Stimulated activated CD4-positive, alpha-beta T cell treated with anti-CD3 and anti-CD28 coated beads, Interleukin-15, amount 100 ng/mL, for 1 hour (primary cell): ENCODE results near the gene USP20.

Experiments used
- DNase-seq, 2 donors: peaks; one replicate each; pipeline ENCODE4 v3.0.0-alpha.2; 2020; ENCODE audit warnings: low read depth in 1 of 2, low spot score in 1 of 2

Gene USP20

DNA sequence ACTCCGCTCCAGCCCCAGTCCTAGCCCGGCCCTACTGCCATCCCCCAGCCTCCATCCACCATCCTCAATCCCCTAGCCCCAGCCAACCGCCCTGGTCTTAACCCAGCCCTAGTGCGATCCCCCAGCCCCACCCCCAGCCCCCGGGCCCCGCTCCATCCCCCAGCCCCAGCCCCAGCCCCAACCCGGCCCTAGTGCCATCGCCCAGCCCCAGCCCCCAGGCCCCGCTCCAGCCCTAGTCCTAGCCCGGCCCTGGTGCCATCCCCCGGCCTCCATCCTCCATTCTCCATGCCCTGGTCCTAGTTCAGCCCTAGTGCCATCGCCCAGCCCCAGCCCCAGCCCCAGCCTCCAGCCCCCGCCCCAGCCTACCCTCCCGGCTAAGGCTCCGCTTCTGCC, 11.7 kb upstream of the USP20 start:
- DNase-seq: no peak

DNA sequence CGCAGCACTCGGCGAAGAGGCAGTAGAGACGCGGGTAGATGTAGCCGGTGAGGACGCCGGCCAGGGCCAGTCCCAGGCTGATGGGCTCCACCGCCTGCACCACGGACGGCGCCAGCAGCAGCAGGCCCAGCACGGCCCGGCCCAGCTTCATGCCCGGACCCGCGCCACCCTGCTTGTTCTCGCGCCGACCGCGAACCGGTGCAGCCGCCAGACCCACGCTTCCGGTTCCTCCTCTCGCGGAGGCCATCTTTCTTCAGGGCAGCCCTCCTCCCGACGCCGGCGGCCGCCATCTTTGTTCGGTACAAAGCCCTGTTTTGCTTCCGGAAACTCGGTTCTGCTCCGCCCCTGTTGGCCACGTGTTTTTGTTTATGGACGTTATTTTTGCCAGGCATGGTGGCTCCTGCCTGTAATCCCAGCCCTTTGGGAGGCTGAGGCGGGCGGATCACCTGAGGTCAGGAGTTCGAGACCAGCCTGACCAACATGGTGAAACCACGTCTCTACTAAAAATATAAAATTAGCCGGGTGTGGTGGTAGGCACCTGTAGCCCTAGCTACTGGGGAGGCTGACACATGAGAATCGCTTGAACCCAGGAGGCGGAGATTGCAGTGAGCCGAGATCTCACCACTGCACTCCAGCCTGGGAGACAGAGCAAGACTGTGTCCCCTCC, 11.2 kb upstream of the USP20 start, which contains the start of gene TOR1A:
TSS of gene TOR1A (minus strand) at position 202 of the 667 bp plus-strand sequence. CDS start at position 151, 51 bp downstream.
- DNase-seq: peak; percentile 81 to 86

DNA sequence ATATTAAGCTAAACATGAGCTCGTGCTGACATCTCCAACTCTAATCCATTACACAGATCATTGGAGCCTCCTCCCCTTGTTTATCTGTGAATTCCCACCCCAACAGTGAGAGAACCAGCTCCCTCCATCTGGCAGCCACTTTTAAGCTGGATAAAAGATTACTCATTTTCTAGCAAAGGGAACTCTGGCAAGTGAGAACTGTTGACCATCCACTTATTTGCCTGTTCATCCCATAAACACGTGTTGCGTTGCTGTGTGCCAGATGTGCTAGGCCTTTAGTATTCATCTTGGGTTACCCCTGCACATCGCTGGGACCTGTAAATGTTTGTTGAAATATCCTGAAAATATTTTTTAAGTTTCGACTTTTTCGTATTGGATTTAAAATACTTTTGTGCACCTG, 8.9 kb upstream of the USP20 start:
- DNase-seq: no peak

DNA sequence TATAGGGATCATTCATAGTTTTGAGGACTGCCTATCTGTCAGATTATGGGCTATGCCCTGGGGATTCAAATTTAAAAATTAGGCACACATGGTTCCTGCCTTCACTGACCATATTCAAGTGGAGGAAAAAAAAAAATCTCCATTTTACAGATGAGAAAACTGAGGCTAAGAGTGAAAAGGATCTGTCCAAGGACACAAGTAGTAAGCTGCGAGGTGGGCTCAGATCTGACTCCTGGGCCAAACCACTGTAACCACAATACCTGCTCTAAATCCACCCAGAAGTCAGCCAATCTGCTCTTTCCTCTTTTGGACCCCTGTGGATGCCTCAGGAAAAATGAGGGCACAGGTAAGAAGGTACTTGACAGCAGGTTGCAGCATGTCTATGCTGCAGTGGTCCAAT, 8.5 kb upstream of the USP20 start:
- no peak for DNase-seq

DNA sequence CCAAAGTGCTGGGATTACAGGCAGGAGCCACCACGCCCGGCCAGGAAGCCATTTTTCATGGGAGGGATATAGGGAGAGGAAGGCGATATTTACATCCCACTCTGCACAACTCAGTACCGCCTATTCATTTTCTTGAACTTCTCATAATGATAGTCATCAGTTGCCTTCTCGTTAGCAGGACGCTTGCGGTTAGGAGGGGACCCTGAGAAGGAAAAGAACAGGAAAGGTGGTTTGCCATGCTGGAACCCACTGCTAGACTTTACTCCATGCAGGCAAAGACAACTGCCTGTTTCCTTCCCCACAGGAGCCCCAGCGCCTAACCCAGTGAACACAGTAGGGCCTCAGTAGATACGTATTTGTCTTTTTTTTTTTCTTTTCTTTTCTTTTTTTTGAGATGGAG, 7.2 kb upstream of the USP20 start:
- DNase-seq: no peak

DNA sequence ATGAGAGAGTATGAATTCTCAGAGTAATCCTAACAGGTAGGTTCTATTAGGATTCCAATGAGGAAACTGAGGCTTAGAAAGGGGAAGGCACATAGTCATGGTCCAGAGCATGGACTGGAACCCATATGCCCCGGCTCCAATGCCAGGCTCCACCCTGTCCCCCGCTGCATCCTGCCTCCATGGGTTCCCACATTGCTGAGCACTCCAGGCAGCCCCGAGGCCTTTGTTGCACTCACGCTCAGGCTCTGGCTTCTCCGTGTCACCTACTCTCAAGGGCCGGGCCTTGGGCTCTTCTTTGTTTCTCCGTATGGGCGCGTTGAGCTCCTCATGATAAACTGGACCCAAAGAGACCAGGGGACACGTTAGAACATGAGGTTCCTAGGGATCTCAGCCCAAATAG, 6.3 kb upstream of the USP20 start:
- no peak for DNase-seq

DNA sequence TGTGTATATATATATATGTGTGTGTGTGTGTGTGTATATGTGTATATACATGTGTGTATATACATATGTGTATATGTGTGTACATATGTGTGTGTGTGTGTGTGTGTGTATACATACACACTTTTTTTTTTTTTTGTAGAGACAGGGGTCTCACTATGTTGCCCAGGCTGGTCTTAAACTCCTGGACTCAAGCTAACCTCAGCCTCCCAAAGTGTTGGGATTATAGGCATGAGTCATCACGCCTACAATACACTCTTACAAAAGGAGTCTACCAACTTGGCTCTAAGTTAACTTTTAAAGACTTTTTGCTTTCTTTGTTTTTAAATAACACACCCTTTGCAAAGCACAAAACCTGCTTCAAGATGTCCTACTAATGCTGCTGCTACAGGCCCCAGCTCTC, 2.3 kb upstream of the USP20 start:
- DNase-seq: no peak

DNA sequence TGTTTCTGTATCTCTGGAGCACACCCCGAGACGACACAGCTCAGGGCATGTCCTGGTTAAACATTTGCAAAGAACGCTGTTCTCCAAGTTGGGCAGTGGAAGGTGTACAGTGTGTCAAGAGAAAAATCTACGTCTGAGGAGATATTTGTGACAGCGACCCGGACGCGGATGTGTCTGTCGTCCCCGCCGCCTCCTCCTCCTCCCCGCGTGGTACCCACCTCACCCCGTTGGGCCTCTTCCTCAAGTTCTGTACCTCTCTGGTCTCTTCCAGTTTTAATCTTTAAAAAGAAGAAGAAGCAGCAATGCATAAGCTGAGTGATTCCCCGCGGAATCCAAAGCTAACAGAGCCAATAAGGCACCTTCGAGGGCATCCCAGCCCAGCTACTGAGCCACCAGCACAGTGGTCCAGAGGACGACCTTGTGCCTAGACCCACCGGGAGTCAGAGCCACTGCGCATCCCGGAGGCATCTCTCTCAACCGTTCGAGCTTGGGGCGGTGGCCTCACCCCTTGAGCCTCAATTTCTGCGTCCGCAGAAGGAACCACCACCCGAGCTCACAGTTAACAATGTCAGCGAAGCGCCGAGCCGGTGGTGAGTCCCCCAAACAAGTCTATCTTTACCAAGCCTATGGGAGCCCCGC, 650 bp upstream of the USP20 start:
- DNase-seq: no peak

DNA sequence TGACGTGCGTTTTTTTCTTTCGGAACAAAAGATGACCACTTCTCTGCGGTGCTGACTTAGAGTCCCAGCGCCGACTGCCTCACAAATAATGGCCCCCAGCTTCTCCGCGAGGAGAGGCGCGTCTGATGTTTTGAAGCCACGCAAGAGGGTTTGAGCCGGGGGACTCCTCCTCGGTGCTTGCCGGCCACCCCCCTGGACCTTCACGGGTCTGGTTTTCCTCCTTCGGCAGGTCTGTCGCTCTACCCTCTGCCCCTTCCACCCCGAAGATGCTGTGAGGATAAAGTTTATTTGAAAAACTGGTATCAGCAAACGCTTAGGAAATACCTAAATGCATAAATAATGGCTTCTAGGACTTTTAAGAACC, 584 bp downstream of the USP20 start:
- no peak for DNase-seq

DNA sequence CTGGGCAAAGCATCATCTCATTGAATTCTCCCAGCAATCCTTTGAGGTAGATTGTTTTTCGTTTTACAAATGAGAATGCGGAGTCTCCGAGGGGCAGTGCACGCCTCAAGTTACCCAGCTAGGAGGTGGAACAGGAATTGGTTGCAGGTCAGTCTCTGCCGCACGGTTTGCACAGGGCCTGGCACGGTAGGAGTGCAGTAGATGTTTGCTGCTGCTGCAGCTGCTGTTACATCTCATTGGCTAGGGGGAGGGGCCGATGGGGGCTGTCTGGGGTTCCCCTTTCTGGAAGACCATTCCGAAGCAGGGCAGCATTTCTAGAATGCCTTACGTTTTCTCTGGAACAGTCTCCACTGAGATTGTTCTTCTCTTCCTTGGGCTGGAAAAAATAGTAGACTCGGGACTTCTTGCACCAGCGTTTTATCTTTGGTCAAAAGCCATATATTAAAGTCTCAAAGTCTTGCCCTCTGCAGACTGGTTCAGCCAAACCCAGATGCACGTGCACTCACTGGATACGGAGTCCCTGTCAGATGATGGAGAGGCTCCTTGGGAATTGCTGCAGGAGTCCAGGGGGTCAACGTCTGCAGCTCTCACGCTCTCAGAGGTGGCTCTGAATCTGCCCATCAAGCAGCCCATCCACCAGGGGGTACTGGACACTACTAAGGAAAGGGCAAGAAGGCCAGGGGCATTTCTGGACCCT, 1.2 kb downstream of the USP20 start:
- DNase-seq: no peak

DNA sequence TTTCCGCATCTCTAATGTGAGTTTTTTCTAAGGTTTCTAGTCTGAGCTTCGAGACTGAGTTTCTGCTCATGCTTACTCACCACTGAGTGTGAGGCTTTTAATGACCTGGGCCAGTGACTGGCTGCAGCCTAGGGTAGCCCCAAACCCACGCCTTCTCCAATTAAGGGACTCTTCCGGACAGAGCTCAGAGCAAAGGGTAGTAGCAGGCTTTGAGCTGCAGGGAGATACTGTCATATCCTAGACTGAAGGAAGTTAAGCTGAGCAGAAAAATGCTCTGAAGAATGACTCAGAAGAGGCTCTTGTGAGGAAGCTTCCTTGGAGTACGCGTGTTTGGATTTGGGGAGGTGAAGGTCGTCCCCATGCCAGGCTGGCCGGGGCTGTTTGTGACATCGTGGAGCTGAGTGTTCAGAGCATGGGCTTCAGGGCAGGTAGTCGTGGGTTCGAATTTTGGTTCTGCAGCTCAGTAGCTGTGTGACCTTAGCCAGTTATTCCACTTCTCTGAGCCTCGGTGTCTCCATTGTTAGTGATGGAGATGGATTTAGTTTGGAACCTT, 3.5 kb downstream of the USP20 start:
- no peak for DNase-seq

DNA sequence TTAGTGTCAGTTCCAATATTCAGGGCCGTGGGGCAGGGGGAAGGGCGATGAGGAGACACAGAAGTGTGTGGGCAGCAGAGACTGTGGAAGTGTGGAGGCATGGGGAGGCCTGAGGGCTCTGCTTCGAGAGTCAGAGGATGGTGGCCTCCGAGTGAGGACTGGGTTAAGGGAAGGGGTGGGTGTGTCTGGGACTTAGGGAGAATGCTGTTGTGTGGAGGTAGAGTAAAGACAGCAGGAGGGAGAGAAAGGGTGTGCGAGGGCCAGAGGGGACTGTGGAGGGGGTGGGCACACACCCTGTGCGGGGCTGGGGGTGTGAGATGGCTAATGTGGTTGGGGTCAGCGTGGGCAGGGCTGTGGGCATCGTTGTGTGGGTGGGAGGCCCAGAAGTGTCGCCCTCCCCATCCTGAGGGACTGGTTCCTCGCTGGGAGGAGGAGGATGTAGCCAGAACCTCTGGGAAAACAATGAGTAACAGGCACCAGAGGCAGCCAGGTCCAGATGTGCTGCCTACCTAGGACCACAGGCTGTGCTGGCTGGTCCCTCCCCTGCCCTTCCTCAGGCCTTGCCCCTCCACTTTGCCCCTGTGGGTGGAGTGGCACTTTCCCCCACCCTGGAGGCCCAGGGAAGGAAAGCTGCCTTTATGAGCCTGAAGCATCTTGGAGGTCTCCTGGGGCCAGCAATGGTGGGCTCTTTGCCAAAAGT, 4.2 kb downstream of the USP20 start:
- DNase-seq: no peak

DNA sequence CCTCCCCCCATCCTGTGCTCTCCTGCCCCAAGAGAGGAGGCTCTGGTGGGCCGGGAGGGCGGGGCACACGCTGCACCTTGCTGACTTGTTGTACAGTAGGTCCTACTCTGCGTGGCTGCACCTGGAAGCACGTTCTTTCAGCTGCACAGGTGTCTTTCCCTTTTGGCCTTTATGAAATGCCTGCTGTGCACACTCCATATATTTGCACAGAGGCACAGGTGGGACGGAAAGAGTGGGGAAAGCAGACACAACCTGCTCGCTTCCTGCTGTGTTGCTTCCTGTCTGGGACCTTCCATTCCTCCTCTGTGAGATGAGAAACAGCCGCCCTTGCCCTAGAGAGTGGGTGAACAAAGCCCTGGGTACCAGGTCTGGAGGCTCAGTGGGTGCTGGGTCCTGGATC, 4.8 kb downstream of the USP20 start:
- no peak for DNase-seq

DNA sequence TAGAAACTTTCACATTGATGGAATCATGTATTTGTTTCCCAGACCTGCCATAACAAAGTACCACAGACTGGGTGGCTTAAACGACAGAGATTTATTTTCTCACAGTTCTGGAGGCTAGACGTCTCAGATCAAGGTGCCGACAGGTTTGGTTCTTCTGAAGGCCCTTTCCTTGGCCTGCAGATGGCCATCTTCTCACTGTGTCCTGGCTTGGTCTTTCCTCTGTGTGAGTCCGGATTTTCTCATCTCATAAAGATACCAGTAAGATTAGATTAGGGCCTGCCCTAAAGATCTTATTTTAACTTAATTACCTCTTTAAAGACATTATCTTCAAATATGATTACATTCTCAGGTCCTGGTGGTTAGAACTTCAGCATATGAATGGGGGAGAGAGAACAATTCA, 5.8 kb downstream of the USP20 start:
- no peak for DNase-seq

DNA sequence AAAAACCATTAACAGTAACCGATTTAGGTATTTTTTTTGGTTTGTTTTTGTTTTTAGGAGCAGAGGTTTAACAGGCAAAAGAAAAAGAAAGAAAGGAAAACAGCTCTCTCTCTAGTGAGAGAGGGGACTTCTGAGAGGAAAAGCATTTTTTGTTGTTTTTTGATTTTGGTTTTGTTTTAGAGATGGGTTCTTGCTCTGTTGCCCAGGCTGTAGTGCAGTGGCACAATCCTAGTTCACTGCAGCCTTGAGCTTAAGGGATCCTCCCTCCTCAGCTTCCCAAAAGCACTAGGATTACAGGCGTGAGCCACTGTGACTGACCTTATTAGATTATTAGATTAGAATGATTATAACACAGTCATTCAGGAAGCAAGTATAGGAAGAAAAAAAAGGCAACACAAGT, 10.1 kb downstream of the USP20 start:
- no peak for DNase-seq

DNA sequence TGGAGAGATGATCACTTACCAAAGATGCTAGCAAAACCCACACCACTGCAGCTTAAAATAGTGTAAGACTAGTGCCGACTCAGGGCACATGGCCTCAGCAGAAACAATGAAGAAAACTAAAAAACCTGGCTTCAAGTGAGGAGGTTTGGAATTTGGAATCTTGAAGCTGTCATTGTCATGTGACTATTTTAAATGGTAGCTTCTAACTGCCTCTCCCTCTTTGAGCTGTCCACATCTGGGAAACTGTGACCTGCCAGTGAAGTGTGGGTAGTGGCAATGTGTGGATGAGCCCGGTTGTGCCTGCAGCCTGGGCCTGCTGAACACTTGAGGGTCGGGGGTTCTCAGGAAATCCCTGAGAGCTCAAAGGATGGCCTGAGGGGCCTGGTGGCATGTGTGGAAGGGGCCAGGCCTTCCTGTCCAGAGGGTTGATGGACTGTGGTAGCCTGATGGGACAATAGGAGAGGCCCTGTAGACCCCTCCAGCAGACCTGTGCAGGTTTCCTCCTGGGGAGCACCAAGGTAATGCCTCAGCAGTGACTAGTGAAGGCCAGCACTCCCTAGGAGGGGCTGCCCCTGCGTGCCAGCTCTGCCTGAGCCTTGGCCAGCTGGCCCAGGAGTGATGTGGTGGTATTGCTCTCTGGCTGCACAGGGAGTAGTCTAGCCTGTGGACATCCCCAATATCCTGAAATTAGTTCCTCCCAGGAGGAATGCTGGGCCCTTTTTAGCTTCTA, 13.6 kb downstream of the USP20 start:
- DNase-seq: no peak

DNA sequence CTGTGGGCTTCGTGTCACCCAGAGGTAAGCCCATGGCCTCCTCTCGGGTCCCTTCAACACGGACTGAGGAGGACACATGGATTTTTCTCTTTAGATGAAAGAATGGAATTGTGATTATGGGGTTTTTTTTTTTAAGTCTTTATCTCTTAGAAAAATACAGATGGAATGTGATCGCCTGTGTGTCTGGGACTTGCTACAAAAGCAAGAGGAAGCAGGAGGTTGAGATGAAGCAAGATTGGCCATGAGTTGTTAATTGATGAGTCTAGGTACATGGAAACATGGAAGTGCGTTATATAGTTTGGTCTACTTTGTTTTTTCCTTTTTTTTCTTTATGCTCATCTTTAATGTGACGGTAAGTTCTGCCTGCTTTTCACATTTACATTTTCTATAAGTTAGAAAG, 14.6 kb downstream of the USP20 start:
- DNase-seq: no peak

DNA sequence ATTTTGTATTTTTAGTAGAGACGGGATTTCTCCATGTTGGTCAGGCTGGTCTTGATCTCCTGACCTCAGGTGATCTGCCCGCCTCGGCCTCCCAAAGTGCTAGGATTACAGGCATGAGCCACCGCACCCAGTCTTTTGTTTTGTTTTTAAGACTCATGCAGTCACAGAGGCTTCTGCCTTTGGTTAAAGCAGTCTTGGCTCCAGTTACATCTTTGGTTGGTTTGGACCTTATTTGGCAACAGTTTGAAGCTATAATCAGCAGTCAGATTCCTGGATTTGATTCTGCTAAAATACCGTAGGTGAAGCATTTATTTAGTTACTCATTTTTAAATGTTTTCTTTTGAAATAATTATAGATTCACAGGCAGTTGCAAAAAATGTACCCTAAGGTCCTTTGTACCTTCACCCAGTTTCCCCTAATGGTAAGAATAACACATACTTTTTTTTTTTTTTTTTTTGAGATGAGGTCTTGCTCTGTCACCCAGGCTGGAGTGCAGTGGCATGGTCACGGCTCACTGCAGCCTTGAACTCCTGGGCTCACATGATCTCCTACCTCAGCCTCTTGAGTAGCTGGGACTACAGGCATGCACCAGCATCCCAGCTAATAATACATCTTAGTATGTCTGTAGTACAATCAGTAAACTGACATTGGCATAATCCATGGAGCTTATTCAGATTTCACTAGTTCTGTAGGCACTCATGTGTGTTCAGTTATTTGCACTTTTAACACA, 15.7 kb downstream of the USP20 start:
- DNase-seq: no peak

DNA sequence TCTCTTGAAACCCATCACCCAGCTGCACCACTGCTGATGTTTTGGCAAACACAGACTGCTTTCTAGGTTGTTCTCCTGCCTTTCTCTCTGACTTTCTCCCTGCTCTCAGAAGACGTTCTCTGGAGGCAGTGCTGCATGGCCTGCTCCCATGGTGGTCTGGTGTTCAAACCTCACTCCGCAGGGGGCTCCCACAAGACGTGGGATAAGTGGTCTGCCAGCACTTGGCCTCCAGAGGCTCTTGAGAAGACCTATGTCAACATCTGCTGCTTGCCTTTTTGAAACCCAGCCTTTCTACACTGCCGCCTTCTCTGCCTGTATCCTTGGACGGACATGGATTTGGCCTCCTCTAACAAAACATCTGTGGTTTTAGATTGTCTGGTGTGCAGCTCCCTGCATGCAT, 16.6 kb downstream of the USP20 start:
- no peak for DNase-seq

DNA sequence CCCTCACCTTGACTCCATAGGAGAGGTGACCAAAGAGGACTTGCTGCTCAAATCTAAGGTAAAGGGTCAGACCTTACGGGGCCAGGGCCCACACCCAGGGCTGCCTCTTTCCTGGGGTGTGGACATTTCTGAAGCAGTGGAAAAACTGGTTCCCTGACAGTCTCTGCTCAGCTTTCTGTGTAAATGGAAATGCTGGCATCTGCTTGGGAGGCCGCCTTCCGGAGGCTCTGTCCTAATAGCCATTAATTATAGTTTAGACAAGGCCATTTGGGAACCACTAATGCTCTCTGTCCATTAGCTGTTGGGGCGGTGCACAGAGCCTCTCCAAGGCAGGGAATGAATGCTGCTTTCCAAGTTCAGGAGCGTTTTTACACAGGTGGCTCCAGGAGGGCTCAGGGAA, 17.3 kb downstream of the USP20 start:
- DNase-seq: no peak
